Pons (tissue), 1 donor: ENCODE measurements around the gene SMC3.
"Not testable (repeated sequence)": the region's sequence is repeated elsewhere in the genome, so short reads cannot be mapped to it uniquely, and the experiment has no call there.

Experiments used
- DNase-seq: peaks from one replicate; pipeline ENCODE4 v3.0.0-alpha.2; 2016; ENCODE audit warnings: low spot score

The SMC3 gene

DNA sequence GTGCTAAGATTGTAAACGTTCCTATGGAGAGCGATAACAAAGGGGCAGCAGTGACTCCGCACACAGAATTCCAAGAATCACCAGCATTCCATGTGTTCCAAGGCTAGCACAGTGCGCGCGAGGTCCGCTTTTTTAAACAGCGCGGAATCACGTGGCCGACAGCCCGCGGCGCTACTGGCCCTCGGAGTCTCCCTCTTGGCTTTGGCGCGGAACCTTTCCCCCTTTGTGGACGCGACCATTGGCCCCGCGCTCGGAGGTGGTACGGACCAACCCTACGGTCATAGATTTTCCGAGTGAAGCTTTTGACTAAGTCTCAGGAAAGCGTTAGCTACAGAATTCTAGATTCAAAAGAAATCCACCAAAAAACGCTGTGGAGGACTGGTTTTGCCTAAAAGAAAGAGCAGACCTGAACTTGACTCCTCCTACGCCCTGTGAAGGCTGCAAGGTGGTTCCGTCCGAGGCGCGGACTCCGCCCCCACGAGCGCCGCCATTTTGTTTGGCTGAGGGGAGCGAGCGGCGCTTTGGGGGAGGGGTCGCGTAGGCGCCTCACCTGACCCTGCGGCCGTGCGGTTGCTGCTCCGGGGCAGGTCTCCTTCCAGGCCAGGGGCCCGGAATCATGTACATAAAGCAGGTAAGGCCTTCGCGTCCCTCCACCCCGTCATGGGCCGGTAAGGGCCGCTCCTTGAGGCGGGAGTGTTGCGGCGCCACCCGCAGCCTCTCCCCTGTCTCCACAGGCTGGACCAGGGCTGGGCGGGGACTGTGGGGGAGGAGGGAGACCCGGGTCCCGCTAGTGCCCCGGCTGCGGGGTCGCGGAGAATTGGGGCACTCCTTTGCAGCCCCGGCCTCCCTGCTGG is at the start of gene SMC3:
Gene SMC3, plus strand, starts transcription at position 495 of the 854 bp plus-strand sequence. Its CDS starts 122 bp downstream, at position 617.
- peak; percentile 91 for DNase-seq

DNA sequence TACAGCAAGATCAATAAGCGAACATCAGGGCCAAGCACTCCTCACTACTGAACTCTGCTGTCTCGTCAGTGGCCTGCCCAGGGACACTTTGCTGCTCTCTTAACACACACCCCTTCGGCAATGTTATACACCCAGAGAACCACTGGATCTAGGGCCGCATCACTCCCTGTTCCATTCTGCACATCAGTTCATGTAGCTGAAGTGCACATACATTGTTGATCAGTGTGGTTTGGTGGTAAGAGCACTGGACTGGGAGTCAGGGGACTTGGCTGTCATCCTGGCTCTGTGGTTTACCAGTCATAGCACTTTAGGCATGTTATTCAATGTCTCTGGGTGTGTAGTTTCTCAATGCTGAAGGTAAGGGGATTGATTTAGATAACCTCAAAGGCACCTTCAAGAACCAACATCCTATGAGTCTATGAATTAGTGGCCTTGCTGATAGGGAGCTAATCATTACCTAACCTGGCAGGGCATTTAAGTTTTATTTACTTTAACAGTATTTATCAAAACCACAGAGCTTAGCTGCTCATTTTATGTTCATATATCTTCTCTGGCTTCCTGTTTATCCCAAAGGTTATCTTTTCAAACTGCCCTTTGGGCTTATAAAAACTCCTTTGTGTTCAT is 45.0 kb upstream of the SMC3 start:
- DNase-seq = no peak

DNA sequence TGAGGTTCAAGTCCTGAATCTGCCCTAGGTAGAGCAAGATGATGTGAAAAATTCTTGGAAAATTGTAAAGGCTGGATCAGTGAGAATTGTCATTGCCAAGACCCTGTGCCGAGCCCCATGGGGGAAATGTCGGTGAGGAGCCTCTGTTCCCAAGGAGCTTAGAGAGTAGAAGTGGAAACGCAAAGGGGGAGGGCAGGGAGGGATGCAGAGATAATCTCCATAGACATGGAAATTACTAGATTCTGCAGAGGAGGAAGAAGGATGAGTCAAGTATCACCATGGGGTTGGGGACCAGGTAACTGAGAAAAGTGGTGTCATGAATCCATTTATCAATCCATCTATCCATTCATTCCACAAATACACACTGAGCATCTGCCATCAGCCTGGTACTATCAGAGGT is 43.8 kb upstream of the SMC3 start:
- no peak for DNase-seq

DNA sequence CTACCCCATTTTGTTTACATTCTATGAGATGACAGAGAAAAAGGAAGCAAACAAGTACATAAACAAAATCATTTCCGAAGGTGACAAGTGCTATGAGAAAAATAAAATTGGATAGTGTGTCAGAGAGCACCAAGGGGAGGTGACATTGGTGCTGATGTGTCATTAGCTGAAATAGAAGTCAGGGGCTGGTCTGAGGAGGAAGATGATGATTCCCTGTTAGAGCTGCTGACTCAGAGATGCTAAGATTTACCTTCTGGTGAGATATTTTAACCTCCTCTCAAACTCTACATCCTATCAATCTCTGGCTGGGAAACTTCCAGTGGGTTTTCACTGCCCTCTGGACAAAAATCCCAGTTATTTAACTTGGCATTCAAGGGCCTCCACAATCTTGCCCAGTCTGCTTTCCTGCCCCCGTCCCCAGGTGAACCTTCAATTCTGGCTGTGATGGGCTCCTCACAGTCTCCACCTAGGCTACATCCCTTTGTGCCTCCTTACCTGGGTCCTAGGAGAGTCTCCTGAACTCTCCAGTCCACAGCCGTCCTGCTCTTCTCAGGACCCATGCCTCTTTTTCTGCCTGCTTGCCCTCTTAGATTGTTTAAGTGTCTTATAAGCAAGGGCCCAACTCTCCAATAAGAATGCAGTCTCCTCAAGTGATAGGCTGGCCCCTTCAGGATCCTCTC is 43.2 kb upstream of the SMC3 start:
- no peak for DNase-seq

DNA sequence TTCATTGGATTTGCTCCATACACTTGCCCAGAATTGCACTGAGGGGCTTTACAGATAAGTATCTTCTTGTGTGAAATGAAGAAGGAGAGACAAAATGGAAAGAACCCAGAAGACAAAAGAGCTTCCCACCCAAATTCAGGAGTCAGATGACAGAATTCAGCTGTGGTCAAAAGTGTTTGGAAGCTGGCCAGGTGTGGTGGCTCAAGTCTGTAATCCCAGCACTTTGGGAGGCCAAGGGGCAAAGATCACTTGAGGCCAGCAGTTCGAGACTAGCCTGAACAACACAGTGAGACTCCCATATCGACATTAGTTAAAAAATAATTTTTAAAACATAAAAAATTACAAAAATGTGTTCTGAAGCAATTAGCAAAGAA is 42.6 kb upstream of the SMC3 start:
- DNase-seq = no peak

DNA sequence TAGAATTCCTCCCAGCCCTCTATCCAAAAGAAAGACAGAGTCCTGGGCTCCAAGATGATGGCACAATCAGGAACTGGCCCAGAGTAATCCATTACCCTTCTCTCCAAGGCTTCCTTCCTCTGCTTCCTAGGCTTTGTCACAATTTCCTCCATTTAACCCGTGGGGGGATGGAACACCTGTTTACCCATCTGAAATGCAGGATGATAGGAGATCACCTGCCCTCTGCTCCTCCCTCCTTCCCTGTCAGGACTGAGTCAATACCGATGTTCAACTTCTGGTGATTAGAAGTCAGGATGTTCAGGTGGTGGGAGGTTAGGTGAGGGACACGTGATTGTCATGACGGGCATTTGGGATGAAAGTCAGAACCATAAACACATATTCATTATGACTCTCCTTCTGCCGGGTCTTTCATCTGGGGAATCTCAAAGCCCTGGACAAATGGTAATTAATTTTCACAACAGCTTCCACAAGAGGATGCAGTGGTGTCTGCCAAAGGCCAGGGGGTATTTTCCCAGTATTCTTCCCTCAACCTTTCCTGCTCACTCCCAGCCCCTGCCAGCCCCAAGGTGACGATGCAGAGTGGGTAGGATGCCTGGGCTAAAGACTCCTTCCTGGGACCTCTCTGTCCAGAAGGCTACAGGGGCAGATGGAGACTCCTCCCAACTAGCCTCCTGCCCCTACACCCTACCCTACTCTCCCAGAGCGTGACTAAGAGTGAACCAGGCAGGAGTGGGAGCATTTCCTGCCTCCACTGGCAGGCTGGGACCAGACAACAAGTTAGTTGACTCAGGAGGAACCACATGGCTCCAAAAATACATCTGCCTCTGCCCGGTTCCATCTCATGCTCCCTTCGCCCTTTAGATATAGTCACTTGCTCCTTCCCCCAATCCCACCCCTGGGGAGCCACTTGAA is 41.9 kb upstream of the SMC3 start:
- DNase-seq = no peak

DNA sequence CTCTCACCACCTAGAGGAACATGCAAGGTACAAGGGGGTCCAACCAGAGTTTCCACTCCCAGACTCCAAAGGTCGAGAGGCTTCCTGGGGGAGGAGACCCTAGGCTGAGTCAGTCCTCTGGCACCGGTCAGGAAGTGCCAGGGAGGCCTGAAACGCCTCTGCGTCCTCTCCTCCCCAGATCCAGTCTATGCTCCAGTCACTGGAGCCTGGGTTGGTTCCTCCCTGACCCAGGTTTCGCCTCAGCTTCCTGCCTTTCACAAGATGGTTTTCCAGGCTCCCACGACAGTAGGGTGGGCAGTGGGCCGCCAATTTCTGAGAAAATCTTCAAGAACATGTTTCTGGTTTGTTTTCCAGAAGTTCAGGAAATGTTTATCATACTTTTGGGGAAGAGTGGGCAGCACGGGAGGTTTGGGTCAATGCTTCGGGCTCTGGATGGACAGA is 39.7 kb upstream of the SMC3 start:
- no peak for DNase-seq

DNA sequence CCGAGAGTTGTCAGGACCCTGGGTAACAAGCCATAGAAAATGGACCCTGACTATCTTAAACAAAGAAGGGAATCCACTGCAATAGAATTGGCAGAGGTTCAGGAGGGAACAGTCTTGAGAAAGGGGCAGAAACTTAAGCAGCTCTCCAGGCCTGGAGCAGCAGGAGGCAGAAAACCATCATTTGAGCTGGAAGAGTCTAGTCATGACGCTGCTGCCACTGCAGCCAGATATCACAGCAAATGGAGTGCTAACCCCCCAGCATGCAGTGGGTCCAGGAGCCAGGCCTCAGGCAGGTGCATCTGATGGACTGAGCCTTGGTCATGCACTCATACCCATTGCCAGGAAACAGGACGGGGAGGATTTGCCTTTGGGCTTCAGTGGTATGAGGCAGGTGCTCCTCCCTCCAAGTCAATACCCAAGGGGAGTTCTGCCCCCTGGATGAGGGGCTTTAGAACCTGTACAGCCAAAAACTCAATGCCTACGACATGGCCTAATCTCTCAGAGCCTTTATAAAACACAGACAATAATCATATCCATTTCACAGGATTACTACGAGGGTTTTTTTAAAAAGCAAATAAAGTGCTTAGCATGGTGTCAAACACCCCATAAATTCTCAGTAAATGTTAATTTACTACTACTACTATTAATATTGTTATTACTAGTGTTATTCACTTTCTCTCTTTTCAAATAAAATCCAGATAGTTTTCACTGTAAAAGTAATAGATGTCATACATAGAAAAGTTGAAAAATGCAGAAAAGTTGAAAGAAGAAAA is 39.1 kb upstream of the SMC3 start:
- DNase-seq = no peak

DNA sequence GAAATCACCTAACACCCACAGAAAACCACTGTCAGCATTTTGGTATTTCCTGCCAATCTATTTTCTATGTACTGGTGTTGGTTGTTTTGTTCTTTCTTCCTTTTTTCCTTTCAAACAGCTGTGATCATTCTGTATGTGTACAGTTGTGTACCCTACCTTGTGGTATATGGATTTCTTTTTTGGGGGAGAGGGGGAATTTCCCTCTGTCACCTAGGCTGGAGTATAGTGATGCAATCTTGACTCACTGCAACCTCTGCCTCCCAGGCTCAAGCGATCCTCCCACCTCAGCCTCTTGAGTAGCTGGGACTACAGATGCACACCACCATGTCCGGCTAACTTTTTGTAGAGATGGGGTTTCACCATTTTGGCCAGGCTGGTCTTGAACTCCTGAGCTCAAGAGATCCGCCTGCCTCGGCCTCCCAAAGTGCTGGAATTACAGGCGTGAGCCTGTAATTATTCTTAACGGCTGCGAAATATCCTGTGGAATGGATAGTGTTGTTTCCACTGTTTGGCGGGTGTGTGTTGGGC is 38.4 kb upstream of the SMC3 start:
- not testable (repeated sequence) for DNase-seq

DNA sequence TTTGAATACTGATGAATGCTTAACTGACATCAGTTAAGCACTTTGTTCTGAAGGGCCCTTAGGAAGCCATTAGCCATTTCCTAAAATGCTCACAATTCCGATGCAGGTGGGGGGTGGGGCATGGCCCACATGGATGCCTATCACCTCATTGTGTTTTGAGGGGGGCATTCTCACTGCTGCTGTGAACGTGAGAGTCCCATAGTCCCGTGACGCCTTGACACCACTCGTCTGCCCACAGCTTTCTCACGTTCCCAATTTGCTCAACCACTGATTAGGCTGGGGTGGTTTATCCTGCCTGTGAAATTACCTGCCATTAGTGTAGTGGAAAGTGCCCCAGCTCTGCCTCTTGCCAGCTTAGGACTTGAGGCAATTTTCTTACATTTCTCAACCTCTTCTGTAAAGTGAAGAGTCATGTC is 37.9 kb upstream of the SMC3 start:
- no peak for DNase-seq

DNA sequence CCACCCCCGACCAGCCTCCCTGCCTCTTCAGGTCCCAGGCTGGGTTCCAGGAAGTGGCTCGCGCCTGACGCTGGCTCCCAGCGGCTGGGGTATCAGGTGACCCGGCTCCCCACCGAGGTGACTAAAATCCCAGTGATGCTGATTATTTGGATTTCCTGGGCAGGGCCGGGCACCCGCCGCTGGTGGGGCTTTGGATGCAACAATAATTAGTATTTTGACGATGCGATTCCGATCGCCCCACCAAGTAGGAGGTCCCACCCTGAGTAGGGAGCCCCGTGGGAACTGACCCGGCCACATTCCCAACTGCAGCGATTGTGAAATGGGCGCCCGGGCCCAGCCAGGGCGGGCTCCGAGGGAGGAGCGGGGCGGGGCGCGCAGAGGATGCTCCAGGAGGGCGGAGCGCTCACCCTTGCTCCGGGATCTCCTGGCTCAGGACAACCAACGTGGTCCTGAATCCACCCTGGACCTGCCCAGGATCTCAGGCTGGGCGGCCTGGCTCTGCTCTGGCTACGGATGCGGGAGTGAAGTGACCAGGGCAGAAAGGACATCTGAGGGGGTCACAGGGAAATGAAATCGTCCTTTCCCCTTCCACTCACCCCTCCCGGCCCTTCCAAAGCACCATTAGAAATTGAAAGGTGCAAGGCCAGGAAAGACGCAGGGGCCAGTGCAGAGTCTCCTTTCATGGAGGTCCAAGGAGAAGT is 37.2 kb upstream of the SMC3 start:
- DNase-seq = no peak

DNA sequence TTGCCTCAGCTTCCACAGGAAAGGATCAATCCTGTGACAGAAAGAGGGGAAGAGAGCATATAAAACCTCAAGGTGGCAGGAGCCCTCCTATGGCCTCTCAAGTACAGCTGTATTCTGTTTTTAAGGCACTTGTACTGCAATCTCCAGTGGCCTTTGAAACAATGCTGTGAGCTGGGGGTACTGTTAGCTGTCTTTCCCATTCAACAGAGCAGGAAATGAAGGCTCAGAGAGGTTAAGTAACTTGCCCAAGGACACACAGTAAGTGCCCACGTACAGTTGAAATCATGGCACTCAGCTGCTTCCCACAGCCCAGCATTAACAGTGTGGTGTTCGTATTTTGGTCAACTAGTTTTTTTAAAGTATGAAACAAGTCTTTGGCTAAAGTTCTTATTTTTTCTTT is 35.8 kb upstream of the SMC3 start:
- no peak for DNase-seq

DNA sequence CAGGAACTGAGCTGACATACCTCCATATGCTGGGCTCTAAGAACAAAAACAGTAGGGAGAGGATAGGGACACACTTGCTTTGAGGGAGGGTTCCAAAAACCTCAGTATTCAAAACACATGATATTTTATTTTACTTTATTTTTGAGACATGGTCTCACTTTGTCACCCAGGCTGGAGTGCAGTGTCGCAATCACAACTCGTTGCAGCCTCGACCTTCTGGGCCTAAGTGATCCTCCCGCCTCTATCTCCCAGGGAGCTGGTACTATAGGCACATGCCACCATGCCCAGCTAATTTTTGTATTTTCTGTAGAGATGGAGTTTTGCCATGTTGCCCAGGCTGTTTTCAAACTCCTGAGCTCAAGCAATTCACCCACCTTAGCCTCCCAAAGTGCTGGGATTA is 34.9 kb upstream of the SMC3 start:
- DNase-seq = not testable (repeated sequence)

DNA sequence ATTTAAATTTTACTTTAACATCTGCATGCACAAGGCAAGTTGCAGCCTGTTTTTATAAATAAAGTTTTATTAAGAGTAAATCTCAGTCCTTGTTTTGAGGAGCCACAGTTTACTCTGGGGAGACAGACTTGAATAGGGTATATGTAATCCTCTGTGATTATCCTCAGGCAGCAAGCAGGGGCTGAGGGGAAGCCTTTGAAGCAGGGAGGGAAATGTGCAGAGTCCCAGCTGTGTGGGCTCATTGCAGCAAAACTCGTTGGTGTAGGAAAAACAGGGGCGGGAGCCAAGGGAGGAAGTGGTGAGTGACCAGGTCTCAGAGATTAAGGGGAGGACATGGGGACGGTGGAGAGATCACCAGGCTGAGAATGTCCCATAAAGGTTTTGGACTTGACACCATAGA is 34.3 kb upstream of the SMC3 start:
- DNase-seq = no peak

DNA sequence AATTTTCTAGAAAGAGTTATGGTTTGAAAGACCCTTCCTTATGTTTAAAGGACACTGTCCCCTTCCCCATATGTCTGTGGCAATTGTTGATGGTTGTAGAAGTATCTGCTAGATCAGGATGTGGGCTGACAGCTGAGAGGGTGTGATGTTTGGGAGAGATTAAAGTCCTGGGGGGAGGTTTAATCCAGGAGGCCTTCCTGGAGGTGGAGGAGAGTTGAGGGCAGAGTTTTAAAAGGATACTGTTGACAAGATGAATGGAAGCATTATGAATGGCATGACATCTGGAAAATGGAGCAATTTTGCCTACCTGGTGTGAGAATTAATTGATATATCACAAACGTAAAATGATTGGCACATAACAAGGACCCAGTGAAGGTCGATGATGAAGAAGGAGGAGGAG is 32.9 kb upstream of the SMC3 start:
- no peak for DNase-seq

DNA sequence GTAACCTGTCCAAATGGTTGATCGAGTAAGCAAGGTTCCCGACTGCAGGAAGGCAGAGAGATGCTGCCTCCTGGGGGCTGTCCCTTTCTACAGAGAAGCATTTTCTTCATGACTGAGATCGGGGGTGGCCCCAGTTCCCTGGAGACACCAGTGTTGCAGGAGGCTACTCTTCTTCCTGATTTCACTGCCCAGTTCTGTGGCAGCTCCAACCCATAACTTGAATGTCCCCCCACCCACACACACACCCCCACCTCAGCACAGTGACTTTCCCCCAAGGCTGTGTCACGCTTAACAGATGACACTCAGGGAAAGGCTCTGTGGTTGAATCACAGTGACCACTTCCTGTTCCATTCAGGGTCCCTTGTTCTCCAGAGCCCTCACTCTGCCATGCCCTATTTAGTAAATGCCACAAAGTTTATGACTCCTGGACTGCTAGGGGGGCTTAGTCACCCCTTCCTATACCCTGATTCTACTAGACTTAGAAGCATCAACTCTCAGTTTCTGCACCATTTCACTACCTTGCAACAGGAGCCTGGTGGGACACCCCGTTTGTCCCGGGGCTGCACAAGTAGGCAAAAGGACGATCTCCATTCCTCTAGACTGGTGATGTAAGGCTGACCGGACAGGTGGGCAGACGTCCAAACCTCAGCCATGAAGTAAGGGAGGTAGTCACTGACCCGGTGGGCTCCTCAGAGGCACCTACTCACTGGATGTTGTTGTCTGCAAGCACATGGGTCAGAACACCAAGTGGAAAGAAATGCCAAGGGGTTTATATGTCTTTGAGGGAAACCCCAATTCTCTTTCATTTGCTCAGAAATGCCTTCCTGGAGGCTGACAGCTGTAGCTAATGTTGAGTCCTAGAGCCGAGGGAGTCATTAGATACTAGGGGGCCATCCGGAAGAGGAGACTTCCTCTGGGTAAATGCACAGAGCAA is 31.3 kb upstream of the SMC3 start:
- DNase-seq = no peak

DNA sequence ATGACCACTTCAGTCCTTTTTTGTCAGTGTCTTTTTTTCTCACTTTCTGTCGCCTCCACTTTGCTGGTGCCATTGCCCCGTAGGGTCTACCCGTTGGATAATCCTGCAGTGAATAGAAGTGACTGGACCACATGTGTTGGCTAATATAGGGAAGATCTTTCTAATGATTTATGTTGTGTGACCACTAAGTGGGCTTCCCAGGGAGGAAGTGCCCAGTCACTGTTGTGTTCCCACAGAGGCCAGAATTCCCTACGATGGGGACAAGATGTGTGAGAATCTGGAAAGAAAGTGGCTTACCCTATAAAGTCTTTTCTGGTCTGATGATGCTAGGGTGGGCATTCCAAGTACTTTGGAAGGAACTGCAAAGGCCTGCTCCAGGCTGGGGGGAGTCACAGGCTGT is 28.4 kb upstream of the SMC3 start:
- DNase-seq = no peak

DNA sequence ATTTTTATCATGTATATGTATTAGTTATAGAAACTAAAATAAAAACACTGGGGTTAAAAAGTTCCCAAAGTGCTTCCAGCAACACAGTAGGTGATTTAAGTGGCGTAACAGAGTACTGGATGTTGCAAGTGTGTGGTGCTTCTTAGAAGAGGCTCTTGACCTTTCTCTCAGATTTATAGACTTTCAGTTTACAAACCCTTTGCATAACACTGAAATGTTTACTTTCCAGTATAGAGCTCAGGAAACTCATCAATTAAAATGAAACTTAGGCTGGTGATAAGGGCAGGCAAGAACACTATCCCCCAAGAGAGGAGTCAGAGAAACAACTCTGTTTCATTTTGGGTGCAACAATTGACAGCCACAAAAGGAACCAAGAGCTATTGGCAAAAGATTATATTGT is 27.5 kb upstream of the SMC3 start:
- DNase-seq = no peak

DNA sequence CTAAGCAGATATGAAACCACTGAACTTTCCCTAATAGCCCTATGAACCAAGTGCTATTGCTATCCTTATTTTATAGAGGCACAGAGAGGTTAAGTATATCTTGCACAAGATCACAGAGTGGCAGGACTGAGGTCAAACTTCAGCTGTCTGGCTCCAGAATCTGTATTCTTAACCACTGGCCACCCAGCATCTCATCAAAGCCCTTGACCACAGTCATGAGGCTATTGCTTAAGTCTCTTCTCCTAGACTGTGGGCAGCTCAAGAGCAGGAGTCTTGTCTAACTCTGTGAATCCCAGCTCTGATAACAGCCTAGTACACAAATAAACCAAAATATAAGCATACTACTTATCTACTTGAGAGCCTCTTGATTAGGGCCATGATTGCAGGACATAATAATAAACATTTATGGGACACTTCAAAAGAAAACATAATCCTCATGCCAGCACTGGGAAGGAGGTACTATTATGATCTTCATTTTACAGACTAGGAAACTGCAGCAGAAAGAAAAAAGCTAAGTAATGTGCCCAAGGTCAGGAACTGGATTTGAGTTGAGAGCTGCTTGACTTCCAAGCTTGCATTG is 22.4 kb upstream of the SMC3 start:
- peak; percentile 32 for DNase-seq
